Measurements from ENCODE around the gene TAF1C.

Gene TAF1C

GRCh38 chr16:84190731-84191388 is 4.0 kb upstream of the TAF1C start, which contains the start of gene ADAD2:
Gene ADAD2, plus strand, starts transcription at chr16:84191157. Its CDS starts 74 bp downstream, at chr16:84191231.
- Histone ChIP-seq H3K4me2 (ENCODE audit: low read length) (no peak within 1 kb of the TSS), H3K79me2 (peaks cover 10% of the 10 kb centered on the region), H3K27ac (no peak within 1 kb of the TSS), H3K4me1 (peaks cover 5% of the 10 kb centered on the region), H3K9ac (no peak within 1 kb of the TSS), H3K4me3 (ENCODE audit: low read depth, low read length) (no peak within 1 kb of the TSS), H3K9me3 (ENCODE audit: control insufficient read depth, low read length) (no peaks in the 10 kb centered on the region), H2AFZ (no peak within 1 kb of the TSS), H3K27me3 (ENCODE audit: control insufficient read depth, insufficient read depth, low read length) (no peaks in the 10 kb centered on the region), H3K36me3 (ENCODE audit: control insufficient read depth, insufficient read depth, low read length) (no peaks in the 10 kb centered on the region)
- TF ChIP-seq, protein P1, sequence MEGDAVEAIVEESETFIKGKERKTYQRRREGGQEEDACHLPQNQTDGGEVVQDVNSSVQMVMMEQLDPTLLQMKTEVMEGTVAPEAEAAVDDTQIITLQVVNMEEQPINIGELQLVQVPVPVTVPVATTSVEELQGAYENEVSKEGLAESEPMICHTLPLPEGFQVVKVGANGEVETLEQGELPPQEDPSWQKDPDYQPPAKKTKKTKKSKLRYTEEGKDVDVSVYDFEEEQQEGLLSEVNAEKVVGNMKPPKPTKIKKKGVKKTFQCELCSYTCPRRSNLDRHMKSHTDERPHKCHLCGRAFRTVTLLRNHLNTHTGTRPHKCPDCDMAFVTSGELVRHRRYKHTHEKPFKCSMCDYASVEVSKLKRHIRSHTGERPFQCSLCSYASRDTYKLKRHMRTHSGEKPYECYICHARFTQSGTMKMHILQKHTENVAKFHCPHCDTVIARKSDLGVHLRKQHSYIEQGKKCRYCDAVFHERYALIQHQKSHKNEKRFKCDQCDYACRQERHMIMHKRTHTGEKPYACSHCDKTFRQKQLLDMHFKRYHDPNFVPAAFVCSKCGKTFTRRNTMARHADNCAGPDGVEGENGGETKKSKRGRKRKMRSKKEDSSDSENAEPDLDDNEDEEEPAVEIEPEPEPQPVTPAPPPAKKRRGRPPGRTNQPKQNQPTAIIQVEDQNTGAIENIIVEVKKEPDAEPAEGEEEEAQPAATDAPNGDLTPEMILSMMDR (IDR thresholded peaks at IDR 0.05) = no peak

DNA sequence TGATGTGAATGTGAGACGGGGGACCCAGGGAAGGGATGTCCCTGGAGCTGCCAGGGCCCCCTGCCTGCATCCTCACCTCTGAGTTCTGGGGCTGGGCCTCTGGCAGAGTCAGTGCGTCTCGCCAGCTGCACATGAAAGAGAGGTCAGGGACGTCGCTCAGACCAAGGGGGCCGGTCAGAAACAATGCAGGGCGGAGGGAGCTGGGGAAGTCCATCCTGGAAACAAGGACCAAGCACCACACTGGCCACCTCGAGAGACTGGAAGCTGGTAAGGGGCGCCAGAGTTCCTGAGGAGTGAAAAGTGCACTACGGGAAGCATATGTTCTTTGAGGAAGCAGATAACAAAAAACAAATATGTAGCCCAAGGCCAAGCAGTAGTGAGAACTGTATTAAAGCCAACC is 2.1 kb downstream of the TAF1C start:
- TF ChIP-seq, protein P1 (IDR thresholded peaks at IDR 0.05) = no peak
- no peak overlapping the region for H3K4me3 ChIP-seq (ENCODE audit: low read depth, low read length)

DNA sequence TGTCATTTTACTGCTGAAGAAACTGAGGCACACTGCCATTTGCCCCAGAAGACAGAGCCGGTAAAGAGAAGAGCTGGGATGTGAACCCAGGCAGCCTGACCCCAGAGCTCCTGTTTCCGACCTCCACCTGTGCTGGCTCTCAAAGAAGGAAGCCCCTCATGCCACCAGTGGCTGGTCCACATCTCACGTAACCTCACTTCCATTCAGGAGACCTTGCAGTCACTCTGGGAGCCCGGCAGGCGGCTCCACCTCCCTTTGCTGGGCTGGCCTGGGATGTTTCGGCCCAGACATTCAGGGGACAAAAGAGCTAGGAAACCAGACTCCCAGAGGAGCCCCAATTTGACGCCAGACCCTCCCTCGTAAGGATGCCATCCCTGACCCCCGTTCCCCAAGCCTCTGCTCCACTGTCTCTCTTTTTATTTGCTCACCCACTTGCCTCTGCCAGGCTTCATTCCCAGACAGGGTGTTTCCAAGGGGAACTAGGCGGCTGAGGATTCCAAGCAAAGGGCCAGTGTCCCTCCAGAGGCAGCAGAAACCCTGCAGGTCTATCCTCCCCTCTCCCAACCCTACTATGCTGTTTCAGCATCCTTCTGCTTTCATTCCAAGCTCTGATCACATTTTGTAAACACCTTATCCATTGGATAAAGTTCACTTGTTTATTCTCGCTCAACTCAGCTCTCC is 2.8 kb downstream of the TAF1C start:
- Histone ChIP-seq H3K9ac (no peak overlapping the region), H2AFZ (no peak overlapping the region), H3K27me3 (ENCODE audit: control insufficient read depth, insufficient read depth, low read length) (no peaks in the 10 kb centered on the region), H3K4me2 (ENCODE audit: low read length) (no peak overlapping the region), H3K79me2 (peaks cover 10% of the 10 kb centered on the region), H3K36me3 (ENCODE audit: control insufficient read depth, insufficient read depth, low read length) (no peaks in the 10 kb centered on the region), H3K9me3 (ENCODE audit: control insufficient read depth, low read length) (no peaks in the 10 kb centered on the region), H3K27ac (no peak overlapping the region), H3K4me1 (peaks cover 6% of the 10 kb centered on the region), H3K4me3 (ENCODE audit: low read depth, low read length) (no peak overlapping the region)
- TF ChIP-seq, protein P1 (IDR thresholded peaks at IDR 0.05) = peak; percentile 6

More for the DNA sequence above, 2.1 kb downstream of the TAF1C start:
- peaks cover 6% of the 10 kb centered on the region for H3K4me1 ChIP-seq
- H3K4me2 ChIP-seq (ENCODE audit: low read length) = no peak overlapping the region
- H3K9me3 ChIP-seq (ENCODE audit: control insufficient read depth, low read length) = no peaks in the 10 kb centered on the region
- no peak overlapping the region for H2AFZ ChIP-seq
- peak overlapping the region; percentile 12 for H3K27ac ChIP-seq
- H3K36me3 ChIP-seq (ENCODE audit: control insufficient read depth, insufficient read depth, low read length) = no peaks in the 10 kb centered on the region
- no peaks in the 10 kb centered on the region for H3K27me3 ChIP-seq (ENCODE audit: control insufficient read depth, insufficient read depth, low read length)
- no peak overlapping the region for H3K9ac ChIP-seq
- peaks cover 10% of the 10 kb centered on the region for H3K79me2 ChIP-seq

- Histone ChIP-seq H3K79me2 (peaks cover 10% of the 10 kb centered on the region), H3K4me3 (ENCODE audit: low read depth, low read length) (no peak overlapping the region), H2AFZ (no peak overlapping the region), H3K9me3 (ENCODE audit: control insufficient read depth, low read length) (no peaks in the 10 kb centered on the region), H3K27me3 (ENCODE audit: control insufficient read depth, insufficient read depth, low read length) (no peaks in the 10 kb centered on the region), H3K9ac (no peak overlapping the region), H3K36me3 (ENCODE audit: control insufficient read depth, insufficient read depth, low read length) (no peaks in the 10 kb centered on the region), H3K27ac (no peak overlapping the region), H3K4me2 (ENCODE audit: low read length) (no peak overlapping the region), H3K4me1 (peaks cover 6% of the 10 kb centered on the region)
- TF ChIP-seq, protein P1 (IDR thresholded peaks at IDR 0.05) = no peak
These were observed 3.3 kb downstream of the TAF1C start for GRCh38 chr16:84183572-84183875.
